ENCODE measurements around the gene NRSN2. TPM values are rescaled to one million over a fixed set of nuclear protein-coding genes. Genes with fewer than 3 reads are reported as not detected.

The NRSN2 gene
- total RNA-seq, 1 experiment from 2014 or later: 22.7 TPM

- peaks cover 14% of the 10 kb centered on the region for H3K27me3 Mint-ChIP-seq (ENCODE audit: low read depth)
- no peaks in the 10 kb centered on the region for H3K9me3 ChIP-seq (ENCODE audit: control insufficient read depth, low read depth, low read length)
- no peak overlapping the region for H4K5ac ChIP-seq (ENCODE audit: insufficient read length, low read depth, low read length)
- H2BK12ac ChIP-seq (ENCODE audit: insufficient read length, low read depth, low read length): no peak overlapping the region
- H2BK15ac ChIP-seq (ENCODE audit: low read depth, low read length): no peak overlapping the region
- no peaks in the 10 kb centered on the region for H3K79me1 ChIP-seq (ENCODE audit: insufficient read depth, low read depth, low read length, poor library complexity, severe bottlenecking)
- H4K20me1 ChIP-seq (ENCODE audit: control insufficient read depth, insufficient read depth, insufficient read length): peaks cover 3% of the 10 kb centered on the region
- no peak overlapping the region for H3K18ac ChIP-seq (ENCODE audit: insufficient read length, low read depth, low read length)
- no peak for DNase-seq
- H3K79me2 ChIP-seq (ENCODE audit: insufficient read depth, low read length): no peaks in the 10 kb centered on the region
- no peak overlapping the region for H2BK120ac ChIP-seq (ENCODE audit: low read depth, low read length, poor library complexity, severe bottlenecking)
- no peak overlapping the region for H3K14ac ChIP-seq (ENCODE audit: insufficient read depth, low read length)
- no peaks in the 10 kb centered on the region for H3K23me2 ChIP-seq (ENCODE audit: insufficient read length, low read depth, low read length, poor library complexity, severe bottlenecking)
- H4K8ac ChIP-seq (replicated peaks; ENCODE audit: insufficient read length, low read depth, low read length): no peak overlapping the region
- H3K56ac ChIP-seq (ENCODE audit: insufficient read length, low read depth, low read length): no peak overlapping the region
- no peaks in the 10 kb centered on the region for H3K9me3 Mint-ChIP-seq
- no peak overlapping the region for H2BK20ac ChIP-seq (ENCODE audit: low read depth, low read length, poor library complexity, severe bottlenecking)
- no peak overlapping the region for H3K4ac ChIP-seq (ENCODE audit: low read depth, low read length)
- H3T11ph ChIP-seq (ENCODE audit: low read length): no peak overlapping the region
- H2AK5ac ChIP-seq (ENCODE audit: insufficient read length, low read length): no peak overlapping the region
- no peak overlapping the region for H3K27ac ChIP-seq (ENCODE audit: insufficient read length, low read depth, low read length)
- no CpG with 5 or more reads among the region's 13 CpGs for WGBS (ENCODE audit: extremely low coverage, insufficient read length, low lambda C conversion rate)
- no peak overlapping the region for H3K4me2 ChIP-seq (ENCODE audit: insufficient read depth, insufficient read length, low read length)
- no peak overlapping the region for H3K27ac Mint-ChIP-seq
- no peak overlapping the region for H2AFZ ChIP-seq (ENCODE audit: low read length)
- H3K9ac ChIP-seq (ENCODE audit: extremely low read depth, insufficient read length, low read length): no peak overlapping the region
- no peak overlapping the region for H3K4me3 Mint-ChIP-seq
- no peaks in the 10 kb centered on the region; the same call in 1 of the 2 replicates for H3K4me1 ChIP-seq (ENCODE audit: insufficient read depth, low read length)
- no peaks in the 10 kb centered on the region for H3K27me3 ChIP-seq (ENCODE audit: insufficient read depth, low read length)
- no peak overlapping the region for H3K23ac ChIP-seq (ENCODE audit: insufficient read length, low read depth, low read length)
- no peaks in the 10 kb centered on the region for H3K36me3 Mint-ChIP-seq (ENCODE audit: insufficient read depth in 1 of 3, low read depth in 3 of 3)
- H4K91ac ChIP-seq (ENCODE audit: insufficient read length, low read depth, low read length): no peak overlapping the region
- TF ChIP-seq CTCF (conservative IDR thresholded peaks at IDR 0.05): no peak
- H2BK5ac ChIP-seq (ENCODE audit: insufficient read length, low read length): no peak overlapping the region
- H3K4me1 Mint-ChIP-seq: peaks cover 16 to 21% of the 10 kb centered on the region in 2 experiments
Observed at GRCh38 chr20:363319-364078, 16.6 kb downstream of the NRSN2 start.
